ENCODE measurements around the gene NUP205.

Gene NUP205

DNA sequence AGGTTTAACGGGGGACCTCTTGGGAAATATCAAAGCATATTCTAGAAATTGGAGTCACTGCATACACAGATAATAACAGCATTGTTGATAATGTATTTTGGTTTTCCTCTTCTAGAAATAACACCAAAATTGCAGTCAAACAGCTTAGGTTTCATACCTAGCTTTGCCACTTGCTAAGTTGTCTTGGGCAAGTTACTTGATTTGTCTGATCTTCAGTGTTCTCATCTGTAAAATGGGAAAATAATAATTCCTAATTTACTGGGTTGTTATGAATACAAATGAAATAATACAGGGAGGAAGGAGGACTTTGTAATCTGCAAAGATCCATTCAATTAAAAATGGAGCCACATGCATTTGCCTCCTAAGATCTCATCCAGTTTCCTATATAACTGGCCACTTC lies 20.3 kb upstream of the NUP205 start:
- DNase-seq (ENCODE audit: low read depth, low spot score): no peak
- no peak overlapping the region for H3K4me3 ChIP-seq (ENCODE audit: low read length)

DNA sequence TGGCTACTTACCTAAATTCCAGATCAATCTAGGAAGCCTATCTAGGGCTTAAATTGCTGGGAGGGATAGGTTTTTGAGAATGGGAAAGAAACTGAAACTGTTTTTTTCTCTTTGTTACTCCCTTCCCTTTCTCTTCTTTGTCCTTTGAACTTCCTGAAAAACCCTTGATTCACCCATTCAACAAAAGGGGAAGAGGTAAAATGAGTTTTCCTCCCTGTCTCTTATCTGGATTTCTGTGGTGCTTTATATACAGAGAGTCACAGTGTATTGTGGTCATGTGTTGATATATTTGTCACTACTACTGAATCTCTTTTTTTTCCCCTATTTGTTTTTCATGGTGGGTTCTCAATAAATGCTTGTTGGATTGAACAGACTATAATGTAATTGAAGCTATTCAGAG lies 19.8 kb upstream of the NUP205 start:
- no peak overlapping the region for H3K4me3 ChIP-seq (ENCODE audit: low read length)
- DNase-seq (ENCODE audit: low read depth, low spot score): no peak

DNA sequence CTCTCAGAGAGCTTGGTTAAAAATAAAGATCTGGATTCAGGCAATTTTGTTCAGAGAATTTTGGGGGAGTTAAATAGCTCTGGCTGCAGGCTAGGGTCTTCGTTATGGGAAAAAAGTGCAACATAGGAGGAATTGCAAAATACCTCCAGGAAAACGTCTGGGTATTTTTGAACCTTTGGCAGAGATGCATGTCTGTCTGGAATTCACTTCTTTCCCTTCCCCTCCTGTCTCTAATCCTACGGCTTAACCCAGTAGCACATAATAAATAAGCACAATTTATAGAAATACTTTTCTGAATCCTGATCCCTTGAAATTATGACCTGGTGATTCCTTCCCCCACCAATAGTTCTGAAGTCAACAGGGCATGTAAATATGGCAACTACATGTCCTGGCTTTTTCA lies 19.3 kb upstream of the NUP205 start:
- H3K4me3 ChIP-seq (ENCODE audit: low read length): no peak overlapping the region
- DNase-seq (ENCODE audit: low read depth, low spot score): no peak

DNA sequence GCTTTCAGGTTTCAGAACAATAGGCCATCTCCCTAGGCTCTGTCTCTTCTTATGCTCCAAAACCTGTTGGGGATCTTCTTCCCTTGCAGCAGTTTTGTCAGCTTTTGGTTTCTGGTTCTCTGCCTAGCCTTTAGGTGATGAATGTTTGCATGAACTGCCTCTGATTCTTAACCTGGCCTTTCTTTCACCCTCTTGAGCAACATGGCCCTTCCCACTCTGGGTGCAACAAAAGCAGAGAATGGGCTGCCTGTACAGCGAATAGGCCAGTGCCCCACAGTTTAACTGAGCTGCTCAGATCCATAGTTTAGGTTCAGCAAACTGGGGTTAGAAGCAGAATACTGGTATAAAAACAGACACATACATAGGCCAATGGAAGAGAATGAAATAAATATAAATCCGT lies 18.1 kb upstream of the NUP205 start:
- DNase-seq (ENCODE audit: low read depth, low spot score): no peak
- H3K4me3 ChIP-seq (ENCODE audit: low read length): no peak overlapping the region

DNA sequence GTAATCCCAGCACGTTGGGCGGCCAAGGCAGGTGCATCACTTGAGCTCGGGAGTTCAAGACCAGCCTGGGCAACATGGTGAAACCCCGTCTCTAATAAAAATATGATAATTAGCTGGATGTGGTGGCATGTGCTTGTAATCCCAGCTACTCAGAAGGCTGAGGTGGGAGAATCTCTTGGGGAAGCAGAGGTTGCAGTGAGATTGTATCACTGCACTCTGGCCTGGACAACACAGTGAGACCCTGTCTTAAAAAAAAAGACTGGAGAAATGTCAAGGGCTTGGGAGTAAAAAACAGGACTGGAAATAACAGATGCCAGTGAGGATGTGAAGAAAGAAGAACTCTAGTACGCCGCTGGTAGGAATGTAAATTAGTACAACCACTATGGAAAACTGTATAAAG lies 16.7 kb upstream of the NUP205 start:
- no peak overlapping the region for H3K4me3 ChIP-seq (ENCODE audit: low read length)
- DNase-seq (ENCODE audit: low read depth, low spot score): no peak

DNA sequence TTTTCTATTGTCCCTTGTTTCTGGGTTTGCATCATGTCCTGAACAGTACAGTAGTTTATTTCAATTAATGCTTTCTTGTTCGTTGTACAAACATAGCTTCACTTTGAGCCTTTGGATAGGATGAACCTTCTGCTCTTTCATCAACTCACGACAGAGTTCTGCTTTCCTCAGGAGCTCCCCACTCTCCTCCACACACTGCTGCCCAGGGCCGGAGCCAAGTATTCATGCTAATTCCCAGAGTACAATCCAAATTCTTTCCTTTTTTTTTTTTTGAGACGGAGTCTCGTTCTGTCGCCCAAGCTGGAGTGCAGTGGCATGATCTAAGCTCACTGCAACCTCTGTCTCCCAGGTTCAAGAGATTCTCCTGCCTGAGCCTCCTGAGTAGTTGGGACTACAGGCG lies 7.5 kb upstream of the NUP205 start:
- DNase-seq (ENCODE audit: low read depth, low spot score): no peak
- H3K4me3 ChIP-seq (ENCODE audit: low read length): no peak overlapping the region

DNA sequence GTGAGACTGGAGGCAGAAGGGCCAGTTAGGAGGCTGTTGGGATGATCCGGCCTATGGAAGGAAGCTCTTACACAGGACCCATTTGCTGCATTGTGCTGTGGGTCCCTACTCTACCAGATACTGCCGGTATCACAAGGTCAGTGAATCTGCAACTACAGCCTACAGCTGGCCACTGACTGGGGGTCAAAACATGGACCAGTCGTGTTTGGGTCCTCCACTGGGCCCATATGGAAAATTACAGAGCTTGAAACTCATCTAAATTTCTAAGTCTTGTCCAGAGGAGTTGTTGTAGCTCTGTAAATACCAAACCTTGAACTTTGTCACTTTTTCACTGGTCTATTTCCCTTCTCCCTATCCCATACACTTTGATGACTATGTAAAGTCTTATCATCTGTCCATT lies 5.6 kb upstream of the NUP205 start:
- no peak for DNase-seq (ENCODE audit: low read depth, low spot score)

DNA sequence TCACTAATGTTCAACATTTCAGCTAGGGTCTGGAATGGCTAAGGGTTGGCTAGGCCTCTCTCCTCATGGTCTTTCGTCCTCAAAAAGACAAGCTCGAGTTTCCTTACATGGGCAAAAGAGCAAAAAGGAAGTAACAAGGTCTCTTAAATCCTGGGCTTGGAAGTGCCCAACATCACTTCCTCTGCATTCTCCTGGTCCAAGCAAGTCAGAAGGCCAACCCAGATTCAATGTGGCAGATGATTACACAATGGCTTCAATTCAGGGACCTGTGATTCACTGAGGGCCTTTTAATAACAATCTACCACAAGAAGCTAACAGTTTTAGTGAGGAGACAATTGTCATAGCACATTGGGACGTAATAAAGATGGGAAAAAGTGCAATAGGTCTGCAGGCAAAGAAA lies 4.4 kb upstream of the NUP205 start:
- DNase-seq (ENCODE audit: low read depth, low spot score): no peak

More for the DNA sequence above, 5.6 kb upstream of the NUP205 start:
- no peak overlapping the region for H3K4me3 ChIP-seq (ENCODE audit: low read length)

DNA sequence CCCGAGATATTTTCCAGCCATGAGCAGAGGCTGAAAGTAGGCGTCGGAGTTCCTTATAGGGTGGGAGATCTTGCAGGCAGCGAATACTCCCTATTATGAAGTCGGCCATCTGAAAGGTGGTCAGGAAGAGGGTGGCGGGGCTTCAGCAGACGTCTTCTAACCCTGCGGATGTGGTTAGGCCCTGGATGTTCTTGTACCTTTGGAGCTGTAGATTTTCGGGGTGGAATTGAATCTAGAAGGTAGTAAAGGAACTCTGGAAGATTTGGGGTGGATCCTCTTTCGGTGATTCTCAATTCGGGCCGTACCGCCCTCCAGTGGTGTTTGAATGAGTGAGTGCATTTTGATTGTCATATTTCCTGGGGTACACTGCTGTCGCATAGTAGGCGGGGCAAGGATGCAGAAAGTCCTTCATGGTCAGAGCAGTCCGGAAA lies 635 bp downstream of the NUP205 start:
- H3K4me3 ChIP-seq (ENCODE audit: low read length): peak overlapping the region; percentile 100
- DNase-seq (ENCODE audit: low read depth, low spot score): peak; percentile 75

More for the DNA sequence above, 4.4 kb upstream of the NUP205 start:
- no peak overlapping the region for H3K4me3 ChIP-seq (ENCODE audit: low read length)

DNA sequence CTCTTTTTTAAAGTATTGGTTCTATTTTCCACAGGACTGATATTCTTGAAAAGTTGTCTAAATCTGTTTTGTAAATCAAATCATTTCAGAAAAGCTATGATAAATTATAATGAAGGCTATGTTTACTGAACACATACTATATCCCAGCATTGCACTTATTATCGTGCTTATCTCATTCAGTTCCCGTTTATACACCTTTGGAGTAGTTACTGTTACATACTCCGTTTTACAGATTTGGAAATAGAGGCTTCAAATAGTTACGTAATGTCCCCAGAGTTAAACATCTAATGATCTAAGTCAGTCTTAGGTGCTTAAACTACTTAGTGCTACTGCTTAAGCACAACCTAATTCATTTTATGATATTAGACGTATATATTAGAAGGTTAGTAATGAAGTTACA lies 1.2 kb downstream of the NUP205 start:
- DNase-seq (ENCODE audit: low read depth, low spot score): no peak
- peak overlapping the region; percentile 100 for H3K4me3 ChIP-seq (ENCODE audit: low read length)

DNA sequence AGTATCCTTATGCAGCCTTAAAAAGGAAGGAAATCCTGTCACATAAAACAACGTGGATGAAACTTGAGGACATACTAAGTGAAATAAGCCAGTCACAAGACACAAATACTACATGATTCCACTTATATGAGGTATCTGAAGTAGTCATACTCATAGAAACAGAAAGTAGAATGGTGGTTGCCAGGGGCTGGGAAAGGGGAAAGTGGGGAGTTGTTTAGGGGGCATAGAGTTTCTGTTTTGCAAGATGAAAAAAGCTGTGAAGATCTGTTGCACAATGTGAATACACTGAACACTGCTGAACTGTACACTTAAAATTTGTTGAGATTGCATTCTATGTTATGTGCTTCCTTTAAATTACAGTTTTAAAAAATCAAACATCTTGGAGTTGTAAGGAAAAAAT lies 2.9 kb downstream of the NUP205 start:
- no peak overlapping the region for H3K4me3 ChIP-seq (ENCODE audit: low read length)
- no peak for DNase-seq (ENCODE audit: low read depth, low spot score)

DNA sequence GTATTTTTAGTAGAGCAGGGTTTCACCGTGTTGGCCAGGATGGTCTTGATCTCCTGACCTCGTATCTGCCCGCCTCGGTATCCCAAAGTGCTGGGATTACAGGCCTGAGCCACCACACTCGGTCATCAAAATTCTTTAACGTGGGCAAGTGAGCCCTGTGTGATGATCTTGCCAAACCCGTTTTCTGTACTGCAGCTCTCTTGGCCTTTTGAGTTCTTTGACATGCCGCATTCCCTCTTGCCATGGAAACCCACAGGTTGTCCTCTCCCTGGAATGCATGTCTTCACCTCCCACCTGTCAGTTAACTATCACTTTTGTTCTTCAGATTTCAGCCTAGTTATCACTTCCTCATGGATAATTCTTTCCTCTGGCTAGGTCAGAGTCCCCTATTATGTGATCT lies 5.0 kb downstream of the NUP205 start:
- H3K4me3 ChIP-seq (ENCODE audit: low read length): no peak overlapping the region
- no peak for DNase-seq (ENCODE audit: low read depth, low spot score)

DNA sequence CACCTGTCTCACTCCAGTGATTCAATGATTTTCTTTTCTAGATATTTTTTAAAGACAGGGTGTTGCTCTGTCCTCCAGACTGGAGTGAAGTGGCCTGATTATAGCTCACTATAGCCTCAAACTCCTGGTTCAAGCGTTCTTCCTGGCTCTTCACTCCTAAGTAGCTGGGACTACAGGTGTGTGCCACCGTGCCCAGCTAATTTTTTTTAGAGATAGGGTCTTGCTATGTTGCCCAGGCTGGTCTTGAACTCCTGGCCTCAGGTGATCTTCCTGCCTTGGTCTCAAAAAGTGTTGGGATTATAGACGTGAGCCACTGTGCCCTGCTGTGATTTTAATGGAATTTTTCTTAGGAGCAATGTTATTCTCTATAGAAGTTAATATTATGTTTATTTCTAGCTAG lies 14.1 kb downstream of the NUP205 start:
- H3K4me3 ChIP-seq (ENCODE audit: low read length): no peak overlapping the region
- DNase-seq (ENCODE audit: low read depth, low spot score): no peak

DNA sequence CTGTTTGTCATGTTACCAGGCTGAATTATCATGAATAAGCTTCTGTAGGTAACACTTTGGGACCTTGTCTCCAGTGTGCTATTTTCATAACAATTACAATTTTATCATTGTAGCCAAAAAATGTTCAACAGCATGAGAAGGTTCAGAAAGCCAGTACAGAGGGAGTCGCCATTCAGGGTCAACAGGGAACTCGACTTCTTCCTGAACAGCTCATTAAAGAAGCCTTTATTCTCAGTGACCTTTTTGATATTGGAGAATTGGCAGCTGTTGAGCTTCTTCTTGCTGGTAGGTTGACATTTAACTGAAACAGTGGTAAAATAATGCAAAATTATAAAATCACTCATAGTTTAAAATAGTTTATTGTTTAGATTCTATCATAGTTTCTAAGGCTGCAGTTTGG lies 15.8 kb downstream of the NUP205 start:
- H3K4me3 ChIP-seq (ENCODE audit: low read length): no peak overlapping the region
- no peak for DNase-seq (ENCODE audit: low read depth, low spot score)

DNA sequence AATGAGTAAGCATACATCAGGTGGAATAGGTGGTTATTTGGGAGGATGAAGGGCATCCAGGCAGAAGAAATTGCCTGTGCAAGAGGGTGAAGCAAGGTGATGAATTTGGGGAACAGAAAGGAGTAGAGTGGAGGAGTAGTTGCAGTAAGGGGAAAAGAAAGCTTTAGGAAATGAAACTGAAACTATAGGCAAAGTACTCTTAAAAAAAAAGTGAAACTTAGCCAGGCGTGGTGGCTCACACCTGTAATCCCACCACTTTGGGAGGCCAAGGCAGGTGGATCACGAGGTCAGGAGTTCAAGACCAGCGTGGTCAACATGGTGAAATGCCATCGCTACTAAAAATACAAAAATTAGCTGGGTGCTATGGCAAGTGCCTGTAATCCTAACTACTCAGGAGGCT lies 17.6 kb downstream of the NUP205 start:
- H3K4me3 ChIP-seq (ENCODE audit: low read length): no peak overlapping the region
- DNase-seq (ENCODE audit: low read depth, low spot score): no peak

DNA sequence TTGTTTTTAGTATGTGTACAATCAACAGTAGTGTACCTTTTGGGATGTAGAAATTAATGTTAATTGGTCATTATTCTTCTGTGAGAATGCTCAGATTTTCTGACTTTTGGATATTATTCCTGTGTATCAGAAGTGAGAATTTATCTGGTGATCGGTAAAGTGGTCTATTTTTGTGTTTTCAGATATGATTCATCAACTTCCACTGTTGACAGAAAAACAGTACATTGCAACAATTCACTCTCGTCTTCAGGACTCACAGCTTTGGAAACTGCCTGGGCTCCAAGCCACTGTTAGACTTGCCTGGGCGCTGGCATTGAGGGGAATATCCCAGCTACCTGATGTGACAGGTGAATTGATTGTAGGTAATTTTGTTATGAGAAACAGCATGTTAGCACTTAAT lies 20.9 kb downstream of the NUP205 start:
- no peak overlapping the region for H3K4me3 ChIP-seq (ENCODE audit: low read length)
- DNase-seq (ENCODE audit: low read depth, low spot score): no peak

DNA sequence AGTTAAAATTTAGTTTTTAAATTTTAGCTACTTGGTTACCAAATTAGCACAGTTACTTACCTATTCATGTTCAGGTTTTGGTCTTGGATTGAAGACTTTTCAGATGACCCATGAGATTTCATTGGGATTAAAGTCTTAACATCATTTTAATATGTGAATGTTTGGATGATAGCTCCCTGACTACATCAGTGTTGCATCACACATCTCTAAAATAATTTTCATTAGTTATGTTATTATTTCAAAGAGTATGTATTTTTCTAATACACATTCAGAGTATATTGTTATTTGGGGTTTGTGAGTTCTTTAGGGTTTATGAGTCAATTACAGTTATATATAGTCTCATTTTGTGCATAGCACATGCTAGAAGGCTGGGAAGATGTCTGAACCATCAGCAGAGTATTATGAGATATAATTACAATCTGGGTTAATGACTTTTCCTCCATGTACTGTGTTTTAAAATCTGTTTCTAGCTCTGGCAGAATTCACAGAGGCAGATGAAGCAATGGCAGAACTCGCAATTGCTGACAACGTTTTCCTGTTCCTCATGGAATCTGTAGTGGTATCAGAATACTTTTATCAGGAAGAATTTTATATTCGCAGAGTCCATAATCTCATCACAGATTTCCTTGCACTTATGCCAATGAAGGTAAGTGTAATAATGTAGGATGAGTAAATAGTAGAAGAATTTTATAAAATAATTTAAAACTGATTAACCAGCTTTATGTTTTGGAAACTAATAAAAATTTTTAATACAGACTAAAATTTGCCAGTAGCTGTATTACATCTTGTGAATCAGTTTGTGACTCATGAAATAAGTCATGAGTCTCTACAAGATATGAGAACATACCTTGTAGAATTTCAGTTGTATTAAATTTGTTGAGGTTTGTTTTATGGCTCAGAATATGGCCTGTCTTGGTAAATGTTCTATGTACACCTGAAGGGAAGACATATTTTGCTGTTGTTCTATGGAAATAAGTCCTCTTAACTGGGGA lies 26.9 kb downstream of the NUP205 start:
- DNase-seq (ENCODE audit: low read depth, low spot score): no peak
- H3K4me3 ChIP-seq (ENCODE audit: low read length): no peak overlapping the region

DNA sequence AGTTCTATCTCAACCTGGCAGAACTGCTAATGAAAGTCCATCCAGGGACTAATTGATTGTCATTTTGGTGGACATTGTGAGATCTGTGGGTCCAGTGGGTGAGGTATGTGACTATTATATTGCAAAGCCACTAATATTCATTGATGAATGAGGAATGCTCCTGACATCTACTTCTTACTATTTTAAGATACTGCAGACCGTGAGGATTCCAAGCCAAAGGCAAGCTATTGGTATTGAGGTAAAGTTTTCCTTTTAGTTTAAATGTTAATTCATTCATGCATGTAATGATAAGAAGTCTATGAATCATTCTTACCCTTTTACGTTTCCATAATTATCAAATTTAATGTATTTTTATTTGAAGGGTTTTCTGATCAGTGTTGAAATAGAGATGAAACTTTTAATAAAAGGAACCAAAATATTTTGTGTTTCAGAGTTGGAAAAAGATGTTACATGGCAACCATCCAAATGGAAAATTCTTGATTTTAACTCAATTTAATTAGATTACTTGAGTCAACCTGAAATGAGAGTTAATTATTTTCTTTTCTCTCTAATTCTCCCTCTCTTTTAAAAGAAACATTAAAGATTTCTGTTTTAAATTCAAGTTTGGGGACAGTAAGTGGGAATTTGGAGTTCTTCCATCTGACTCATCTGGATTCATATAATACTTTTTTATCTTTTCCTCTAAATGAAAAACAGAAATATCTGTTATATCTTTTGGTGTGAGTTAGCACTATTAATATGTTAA lies 39.6 kb downstream of the NUP205 start:
- DNase-seq (ENCODE audit: low read depth, low spot score): no peak

DNA sequence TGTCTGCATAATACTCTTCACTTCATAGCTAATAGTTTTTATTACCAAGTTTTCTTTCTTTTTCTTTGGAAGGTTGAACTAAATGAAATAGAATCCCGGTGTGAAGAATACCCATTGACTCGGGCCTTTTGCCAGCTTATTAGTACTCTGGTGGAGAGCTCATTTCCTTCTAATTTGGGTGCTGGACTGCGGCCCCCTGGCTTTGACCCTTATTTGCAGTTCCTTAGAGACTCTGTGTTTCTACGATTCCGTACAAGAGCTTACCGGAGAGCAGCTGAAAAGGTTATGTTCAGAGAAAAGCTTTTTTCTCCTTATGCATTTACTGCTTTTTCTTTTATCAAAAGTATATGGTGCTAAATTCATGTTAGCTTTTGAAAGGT lies 40.2 kb downstream of the NUP205 start:
- DNase-seq (ENCODE audit: low read depth, low spot score): no peak
- H3K4me3 ChIP-seq (ENCODE audit: low read length): no peak overlapping the region

More for the DNA sequence above, 39.6 kb downstream of the NUP205 start:
- H3K4me3 ChIP-seq (ENCODE audit: low read length): no peak overlapping the region

DNA sequence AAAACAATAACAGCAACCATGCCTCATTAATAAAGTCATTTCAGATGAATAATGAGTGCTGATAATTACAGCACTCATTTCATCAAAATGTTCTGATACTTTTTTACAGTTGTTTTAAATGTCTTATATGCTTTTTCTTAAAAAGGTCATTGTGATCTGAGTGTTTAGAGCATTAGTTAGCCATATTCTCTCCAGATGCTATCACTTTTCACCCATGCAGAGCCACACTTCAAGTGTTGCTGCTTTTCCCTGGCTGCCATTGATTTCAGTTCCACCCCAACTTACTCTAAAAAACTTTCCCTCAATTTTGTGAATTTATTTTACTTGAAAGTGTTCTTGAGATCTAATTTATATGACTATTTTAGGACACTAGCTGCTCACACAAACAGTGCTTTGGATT lies 41.8 kb downstream of the NUP205 start:
- no peak overlapping the region for H3K4me3 ChIP-seq (ENCODE audit: low read length)
- no peak for DNase-seq (ENCODE audit: low read depth, low spot score)
